Progenitor cell of endocrine pancreas (in vitro differentiated cells): ENCODE data around the gene RFX2. TPM values are rescaled to one million over a fixed set of nuclear protein-coding genes. Genes with fewer than 3 reads are reported as not detected.

Experiments used
- DNase-seq: peaks from one replicate; pipeline ENCODE4 v3.0.0; 2021; ENCODE audit warnings: low spot score; ENCODE audit not compliant: unreplicated experiment
- H3K27ac Mint-ChIP-seq: 2 replicates; pipeline ENCODE4 v1.8.0; 2021; ENCODE audit warnings: mild to moderate bottlenecking, moderate library complexity, mixed read lengths
- H3K27me3 Mint-ChIP-seq: 2 replicates; pipeline ENCODE4 v1.8.0; 2021; ENCODE audit warnings: mixed read lengths
- H3K36me3 Mint-ChIP-seq: 2 replicates; pipeline ENCODE4 v1.8.0; 2022; ENCODE audit warnings: mixed read lengths; ENCODE audit not compliant: insufficient read depth
- H3K4me1 Mint-ChIP-seq: 2 replicates; pipeline ENCODE4 v1.8.0; 2021; ENCODE audit warnings: low read depth, mixed read lengths
- H3K4me3 Mint-ChIP-seq: 2 replicates; pipeline ENCODE4 v1.8.0; 2021; ENCODE audit warnings: low read depth, mild to moderate bottlenecking, moderate library complexity, mixed read lengths
- H3K9me3 Mint-ChIP-seq: 2 replicates; pipeline ENCODE4 v1.8.0; 2021; ENCODE audit warnings: low read depth, mixed read lengths
- total RNA-seq: library from RNA; stranded (reverse); gene quantifications from 2 replicates; pipeline ENCODE4 v1.2.1, GENCODE V29; 2021
- TF ChIP-seq, protein P1 (sequence below): fragments of 200-600 bp; sonication (generic); IDR thresholded peaks from one replicate; pipeline ENCODE4 v1.5.0; 2021; ENCODE audit warnings: antibody characterized with exemption, mild to moderate bottlenecking; ENCODE audit not compliant: unreplicated experiment

The RFX2 gene
- total RNA-seq, 1 donor from 2014 or later: 24.2 TPM

DNA sequence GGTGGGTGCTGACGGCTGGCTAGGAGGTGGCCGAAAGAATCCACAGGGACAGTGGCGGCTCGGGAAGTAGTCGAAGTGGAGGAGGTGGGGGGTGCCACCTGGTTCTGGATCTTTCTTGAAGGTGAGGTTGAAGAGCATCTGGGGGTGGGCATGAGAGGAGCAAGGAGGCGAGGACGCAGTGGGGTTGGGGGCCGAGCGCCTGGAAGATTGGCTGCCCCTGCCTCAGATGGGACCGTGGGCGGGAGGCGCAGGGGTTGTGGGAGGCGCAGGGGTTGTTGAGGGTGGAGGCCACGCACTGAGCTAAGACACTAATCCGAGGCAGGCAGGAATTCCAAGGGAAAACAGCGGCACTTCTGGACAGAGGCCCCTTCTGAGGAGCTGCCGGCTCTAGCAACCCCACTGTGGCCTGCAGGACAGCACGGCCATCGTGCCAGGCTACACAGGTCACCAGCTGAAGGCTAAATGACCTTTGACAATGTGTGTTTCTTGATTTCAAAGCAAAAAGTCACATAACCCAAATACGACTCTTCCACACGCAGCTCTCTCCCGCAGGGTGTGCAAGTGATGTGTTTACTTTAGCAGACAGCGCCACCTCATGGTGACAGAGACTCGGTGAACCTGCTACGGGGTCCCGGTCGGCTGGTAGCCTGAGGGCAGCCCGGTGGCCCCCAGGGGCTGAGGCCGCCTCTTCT lies 88.3 kb downstream of the RFX2 start:
- TF ChIP-seq, protein P1, sequence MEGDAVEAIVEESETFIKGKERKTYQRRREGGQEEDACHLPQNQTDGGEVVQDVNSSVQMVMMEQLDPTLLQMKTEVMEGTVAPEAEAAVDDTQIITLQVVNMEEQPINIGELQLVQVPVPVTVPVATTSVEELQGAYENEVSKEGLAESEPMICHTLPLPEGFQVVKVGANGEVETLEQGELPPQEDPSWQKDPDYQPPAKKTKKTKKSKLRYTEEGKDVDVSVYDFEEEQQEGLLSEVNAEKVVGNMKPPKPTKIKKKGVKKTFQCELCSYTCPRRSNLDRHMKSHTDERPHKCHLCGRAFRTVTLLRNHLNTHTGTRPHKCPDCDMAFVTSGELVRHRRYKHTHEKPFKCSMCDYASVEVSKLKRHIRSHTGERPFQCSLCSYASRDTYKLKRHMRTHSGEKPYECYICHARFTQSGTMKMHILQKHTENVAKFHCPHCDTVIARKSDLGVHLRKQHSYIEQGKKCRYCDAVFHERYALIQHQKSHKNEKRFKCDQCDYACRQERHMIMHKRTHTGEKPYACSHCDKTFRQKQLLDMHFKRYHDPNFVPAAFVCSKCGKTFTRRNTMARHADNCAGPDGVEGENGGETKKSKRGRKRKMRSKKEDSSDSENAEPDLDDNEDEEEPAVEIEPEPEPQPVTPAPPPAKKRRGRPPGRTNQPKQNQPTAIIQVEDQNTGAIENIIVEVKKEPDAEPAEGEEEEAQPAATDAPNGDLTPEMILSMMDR: peak; percentile 85
- Mint-ChIP-seq H3K4me3 (no peak overlapping the region), H3K36me3 (peaks cover 11% of the 10 kb centered on the region), H3K4me1 (peaks cover 30% of the 10 kb centered on the region), H3K27ac (peak overlapping the region; percentile 77), H3K27me3 (no peaks in the 10 kb centered on the region), H3K9me3 (no peaks in the 10 kb centered on the region)
- DNase-seq: peak; percentile 61

DNA sequence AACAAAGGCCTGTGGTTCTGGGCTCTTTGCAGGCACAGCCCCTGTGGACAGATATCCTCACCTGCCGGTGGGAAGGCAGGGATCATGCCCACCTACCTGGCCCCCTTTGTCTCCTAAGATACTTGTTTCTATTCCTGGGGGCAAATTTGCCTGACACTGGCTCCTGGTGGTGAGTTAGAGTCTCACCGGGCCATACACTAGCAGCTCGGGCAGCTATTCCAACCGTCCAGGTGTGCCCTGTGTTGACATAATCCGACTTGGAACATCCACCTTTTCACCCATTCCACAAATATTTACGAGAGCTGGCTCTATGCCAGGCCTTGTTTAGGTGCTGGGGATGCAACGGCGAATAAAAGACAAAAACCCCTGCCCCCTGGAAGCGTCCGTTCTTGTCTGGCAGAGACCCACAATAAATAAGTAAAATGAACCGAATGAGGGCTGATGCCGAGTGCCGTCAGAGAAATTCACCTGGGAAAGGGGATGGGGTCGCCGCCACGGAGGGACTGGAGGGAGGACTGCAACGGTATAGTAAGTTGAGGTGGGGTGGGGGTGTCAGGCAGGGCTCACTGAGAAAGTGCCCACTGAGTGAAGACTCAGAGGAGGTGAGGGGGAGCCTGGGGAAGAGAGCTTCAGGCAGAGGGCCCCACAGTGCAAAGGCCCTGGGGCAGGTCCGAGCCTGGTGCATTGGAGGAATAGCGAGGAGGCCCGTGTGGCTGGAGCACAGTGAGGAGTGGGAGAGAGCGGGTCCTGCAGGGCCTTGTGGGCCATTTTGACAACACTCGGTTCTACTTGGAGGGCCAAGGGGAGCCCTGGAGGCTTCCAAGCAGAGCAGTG lies 89.1 kb downstream of the RFX2 start:
- peak overlapping the region; percentile 95 for H3K27ac Mint-ChIP-seq
- TF ChIP-seq, protein P1: peak; percentile 33
- peak overlapping the region; percentile 19 for H3K4me3 Mint-ChIP-seq
- H3K9me3 Mint-ChIP-seq: no peaks in the 10 kb centered on the region
- DNase-seq: no peak
- no peaks in the 10 kb centered on the region for H3K27me3 Mint-ChIP-seq
- peaks cover 30% of the 10 kb centered on the region for H3K4me1 Mint-ChIP-seq
- H3K36me3 Mint-ChIP-seq: peaks cover 7% of the 10 kb centered on the region

DNA sequence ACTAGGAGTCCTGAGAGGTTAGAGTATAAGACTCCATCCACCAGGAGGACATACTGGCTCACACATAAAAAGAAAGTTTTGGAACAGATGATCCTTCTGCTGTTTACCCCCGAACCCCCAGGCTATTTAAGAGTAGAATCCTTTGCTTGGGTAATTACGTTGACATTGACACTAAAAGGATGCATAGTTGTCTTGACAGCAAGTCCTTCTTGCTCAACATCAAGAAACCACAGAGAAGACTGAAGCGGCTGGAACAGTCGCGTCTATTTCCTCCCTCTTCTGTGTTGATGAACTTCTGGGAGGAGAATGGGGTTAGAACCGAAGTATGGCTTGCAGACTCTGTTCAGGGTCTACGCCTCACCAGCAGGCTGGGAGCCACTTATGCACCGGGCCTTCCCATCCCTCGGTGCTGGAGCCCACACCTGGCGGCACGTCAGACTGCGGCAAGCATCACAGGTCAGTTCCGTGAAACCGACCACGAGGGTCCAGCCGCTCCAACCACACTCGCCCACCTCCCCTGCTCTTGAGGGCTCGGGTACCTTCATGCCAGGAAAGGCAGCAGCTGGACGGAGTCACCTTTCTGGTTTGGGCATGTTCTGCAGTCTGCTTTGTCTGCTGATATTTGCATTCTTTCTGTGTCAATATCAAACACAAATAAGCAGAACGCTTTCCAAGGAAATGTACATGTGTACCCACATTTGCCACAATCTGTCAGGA lies 90.0 kb downstream of the RFX2 start:
- Mint-ChIP-seq H3K36me3 (peaks cover 7% of the 10 kb centered on the region), H3K27me3 (no peaks in the 10 kb centered on the region), H3K4me1 (peaks cover 30% of the 10 kb centered on the region), H3K9me3 (no peaks in the 10 kb centered on the region), H3K4me3 (no peak overlapping the region), H3K27ac (peak overlapping the region; percentile 95)
- peak; percentile 32 for DNase-seq
- TF ChIP-seq, protein P1: no peak

DNA sequence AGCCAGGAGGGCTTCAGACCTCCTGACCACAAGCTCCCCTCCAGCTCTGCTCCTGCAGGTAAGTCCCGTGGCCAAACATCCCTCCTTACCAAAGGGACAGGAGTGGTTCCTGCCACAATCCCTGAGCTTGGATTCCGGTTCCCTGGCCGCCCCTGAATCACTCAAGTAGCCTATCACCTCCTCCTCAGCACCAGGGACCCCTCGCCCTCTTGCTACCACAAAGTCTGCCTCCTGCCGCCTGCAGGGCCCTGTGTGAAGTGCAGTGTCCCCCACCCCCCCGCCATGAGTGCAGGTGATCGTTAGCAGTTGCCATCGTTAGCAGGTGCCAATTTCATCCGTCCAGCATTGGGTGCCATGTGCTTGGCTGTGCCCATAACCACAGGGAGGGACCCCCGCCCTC lies 91.5 kb downstream of the RFX2 start:
- H3K36me3 Mint-ChIP-seq: peaks cover 5% of the 10 kb centered on the region
- TF ChIP-seq, protein P1: peak; percentile 37
- peaks cover 30% of the 10 kb centered on the region for H3K4me1 Mint-ChIP-seq
- no peak overlapping the region for H3K4me3 Mint-ChIP-seq
- H3K27ac Mint-ChIP-seq: no peak overlapping the region
- DNase-seq: no peak
- H3K9me3 Mint-ChIP-seq: no peaks in the 10 kb centered on the region
- H3K27me3 Mint-ChIP-seq: no peaks in the 10 kb centered on the region

GRCh38 chr19:6017576-6017975 lies 92.7 kb downstream of the RFX2 start:
- peaks cover 8% of the 10 kb centered on the region for H3K36me3 Mint-ChIP-seq
- H3K27me3 Mint-ChIP-seq: no peaks in the 10 kb centered on the region
- H3K4me1 Mint-ChIP-seq: peaks cover 30% of the 10 kb centered on the region
- TF ChIP-seq, protein P1: no peak
- DNase-seq: no peak
- H3K4me3 Mint-ChIP-seq: no peak overlapping the region
- H3K9me3 Mint-ChIP-seq: no peaks in the 10 kb centered on the region
- peak overlapping the region; percentile 79 for H3K27ac Mint-ChIP-seq
